Endothelial cell of umbilical vein (primary cell): ENCODE measurements around the gene DHRS1. TPM values are rescaled to one million over a fixed set of nuclear protein-coding genes. Genes with fewer than 3 reads are reported as not detected.

Experiments used
- BruUV-seq: library from RNA; stranded (reverse); fragments of 400-500 nt; replicated peaks from 2 replicates; lab custom pipeline; 2021; lab: Mats Ljungman, UMichigan
- CTCF ChIA-PET: fragments of 300-600, 350-600 bp; sonication (Branson Sonifier 250); formaldehyde crosslinking; loops from one replicate; lab custom pipeline; 2021; ENCODE audit warnings: antibody characterized with exemption, inconsistent platforms; lab: Charles Lee
- POLR2A ChIA-PET: fragments of 300-600, 350-600 bp; sonication (Branson Sonifier 250); formaldehyde crosslinking; loops from one replicate; lab custom pipeline; 2021; ENCODE audit warnings: antibody characterized with exemption, inconsistent platforms; lab: Charles Lee
- DNase-seq: peaks from one replicate; pipeline ENCODE4 v3.0.0-alpha.2; 2011; ENCODE audit warnings: low read depth, low spot score
- FAIRE-seq: peaks from 2 replicates; lab custom pipeline; 2011; peaks lifted over from hg19 to GRCh38; lab: Jason Lieb, UNC
- H2AFZ ChIP-seq: 2 replicates; pipeline ENCODE4 v1.6.0; 2012; ENCODE audit warnings: low read depth, low read length, control low read depth, inconsistent platforms
- H3K27ac ChIP-seq: 2 replicates; pipeline ENCODE4 v1.5.1; 2011; ENCODE audit warnings: low read depth, mild to moderate bottlenecking, control low read depth, low read length, moderate library complexity; ENCODE audit not compliant: insufficient read depth
- H3K27me3 ChIP-seq, 2 experiments: 2 replicates each; pipeline versions ENCODE4 v1.6.0 to v1.6.1; 2011; ENCODE audit warnings: low read length in 2 of 2, mixed read lengths in 1 of 2; ENCODE audit not compliant: control insufficient read depth in 2 of 2, insufficient read depth in 2 of 2
- H3K36me3 ChIP-seq, 2 experiments: 2 replicates in 1 of 2; 3 replicates in 1 of 2; pipeline ENCODE4 v1.5.1; 2011; ENCODE audit warnings: low read length in 2 of 2, mild to moderate bottlenecking in 1 of 2, moderate library complexity in 1 of 2; ENCODE audit not compliant: control insufficient read depth in 2 of 2, insufficient read depth in 2 of 2; ENCODE audit errors: extremely low read depth in 1 of 2
- H3K4me1 ChIP-seq: 3 replicates; pipeline ENCODE4 v1.5.1; 2011; ENCODE audit warnings: mild to moderate bottlenecking, low read length; ENCODE audit not compliant: control insufficient read depth, insufficient read depth; ENCODE audit errors: extremely low read depth
- H3K4me2 ChIP-seq: 2 replicates; pipeline ENCODE4 v1.6.1; 2011; ENCODE audit warnings: low read length, control low read depth, mixed read lengths; ENCODE audit not compliant: insufficient read depth
- H3K4me3 ChIP-seq, 3 experiments: fragments of 200-600 bp in 1 of 3; sonication (generic), shearing (Covaris generic) in 1 of 3; replicated peaks in 1 of 3; 2 replicates each; pipeline ENCODE4 v1.5.1; 2011 to 2016; ENCODE audit warnings: control low read depth in 3 of 3, low read length in 3 of 3, mild to moderate bottlenecking in 2 of 3, inconsistent platforms in 1 of 3, low read depth in 1 of 3, moderate library complexity in 1 of 3; ENCODE audit not compliant: insufficient read depth in 1 of 3
- H3K79me2 ChIP-seq: 2 replicates; pipeline ENCODE4 v1.6.0; 2012; ENCODE audit warnings: low read length, inconsistent platforms; ENCODE audit not compliant: control insufficient read depth, insufficient read depth
- H3K9ac ChIP-seq: replicated peaks from 2 replicates; pipeline ENCODE3; 2011; ENCODE audit warnings: low read length, control low read depth; ENCODE audit not compliant: insufficient read depth; ENCODE audit errors: extremely low read depth
- H3K9me1 ChIP-seq: replicated peaks from 3 replicates; pipeline ENCODE4 v1.6.0; 2011; ENCODE audit warnings: mild to moderate bottlenecking, low read length; ENCODE audit not compliant: control insufficient read depth, insufficient read depth; ENCODE audit errors: extremely low read depth
- H3K9me3 ChIP-seq: replicated peaks from 2 replicates; pipeline ENCODE4 v1.5.1; 2012; ENCODE audit warnings: low read length, inconsistent platforms; ENCODE audit not compliant: control insufficient read depth, insufficient read depth
- H4K20me1 ChIP-seq: replicated peaks from 2 replicates; pipeline ENCODE3; 2011; ENCODE audit warnings: mild to moderate bottlenecking, low read length; ENCODE audit not compliant: control insufficient read depth, insufficient read depth; ENCODE audit errors: extremely low read depth
- CTCF ChIP-seq, 2 donors: IDR thresholded peaks; 1 replicate in 1 of 2; 2 replicates in 1 of 2; pipeline ENCODE4 v1.5.1; 2011; ENCODE audit warnings: low read length in 2 of 2, mild to moderate bottlenecking in 2 of 2, moderate library complexity in 2 of 2, control low read depth in 1 of 2, inconsistent platforms in 1 of 2, low read depth in 1 of 2; ENCODE audit not compliant: insufficient read depth in 1 of 2; ENCODE audit errors: extremely low read depth in 1 of 2
- EZH2 ChIP-seq: IDR thresholded peaks from 2 replicates; pipeline ENCODE4 v1.6.1; 2012; ENCODE audit warnings: borderline replicate concordance, low read depth, mild to moderate bottlenecking, moderate library complexity, low read length, inconsistent platforms; ENCODE audit not compliant: severe bottlenecking
- FOS ChIP-seq: IDR thresholded peaks from 2 replicates; pipeline ENCODE4 v1.6.1; 2011; ENCODE audit warnings: mild to moderate bottlenecking, low read length, moderate library complexity, borderline replicate concordance; ENCODE audit not compliant: insufficient read depth
- GATA2 ChIP-seq: IDR thresholded peaks from 2 replicates; pipeline ENCODE4 v1.7.0; 2011; ENCODE audit warnings: low read depth, mild to moderate bottlenecking, moderate library complexity, mixed read lengths, low read length; ENCODE audit not compliant: insufficient read length, insufficient read depth
- JUN ChIP-seq: IDR thresholded peaks from 2 replicates; pipeline ENCODE4 v1.6.1; 2011; ENCODE audit warnings: borderline replicate concordance, low read depth; ENCODE audit not compliant: insufficient read length, insufficient read depth
- MAX ChIP-seq: IDR thresholded peaks from 2 replicates; pipeline ENCODE4 v1.6.1; 2011; ENCODE audit not compliant: insufficient read depth, insufficient read length
- MYC ChIP-seq: IDR thresholded peaks from one replicate; pipeline ENCODE4 v1.6.1; 2011; ENCODE audit warnings: mild to moderate bottlenecking, low read depth, low read length
- POLR2A ChIP-seq: IDR thresholded peaks from 2 replicates; pipeline ENCODE4 v1.6.1; 2012; ENCODE audit warnings: low read depth, mild to moderate bottlenecking, control low read depth, low read length
- POLR2AphosphoS5 ChIP-seq: IDR thresholded peaks from 2 replicates; pipeline ENCODE4 v1.6.1; 2012; ENCODE audit warnings: low read depth, mild to moderate bottlenecking, control low read depth, low read length, moderate library complexity; ENCODE audit not compliant: insufficient read depth
- dilution Hi-C: fragments of 300-500 bp; cut with MboI; formaldehyde crosslinking; loops from one replicate; pipeline ENCODE4 v1.15.0; 2019; ENCODE audit warnings: low sequenced_read_pairs; ENCODE audit not compliant: extremely low pct_ligation_motif_present
- intact Hi-C: fragments of 100-400 bp; cut with micrococcal nuclease; formaldehyde crosslinking; loops from one replicate; pipeline ENCODE4 v1.10.0; 2022
- polyA plus RNA-seq, 4 experiments: library from polyadenylated mRNA; depleted of rRNA in 3 of 4; stranded (reverse) in 3 of 4; unstranded in 1 of 4; fragments of >200 nt; gene quantifications; 2 replicates each; pipeline versions ENCODE4 v1.2.1 to v1.2.3, GENCODE V29; 2011 to 2012; ENCODE audit warnings: missing spikeins in 1 of 4
- total RNA-seq: library from RNA; stranded (reverse); gene quantifications from 2 replicates; pipeline ENCODE4 v1.2.3, GENCODE V29; 2021

DHRS1 gene
- total and polyA plus RNA-seq, 2 donors (not counting 3 experiments of a cell fraction or from before 2014, with no cell fraction given) = 18.0 to 69.5 TPM

DNA sequence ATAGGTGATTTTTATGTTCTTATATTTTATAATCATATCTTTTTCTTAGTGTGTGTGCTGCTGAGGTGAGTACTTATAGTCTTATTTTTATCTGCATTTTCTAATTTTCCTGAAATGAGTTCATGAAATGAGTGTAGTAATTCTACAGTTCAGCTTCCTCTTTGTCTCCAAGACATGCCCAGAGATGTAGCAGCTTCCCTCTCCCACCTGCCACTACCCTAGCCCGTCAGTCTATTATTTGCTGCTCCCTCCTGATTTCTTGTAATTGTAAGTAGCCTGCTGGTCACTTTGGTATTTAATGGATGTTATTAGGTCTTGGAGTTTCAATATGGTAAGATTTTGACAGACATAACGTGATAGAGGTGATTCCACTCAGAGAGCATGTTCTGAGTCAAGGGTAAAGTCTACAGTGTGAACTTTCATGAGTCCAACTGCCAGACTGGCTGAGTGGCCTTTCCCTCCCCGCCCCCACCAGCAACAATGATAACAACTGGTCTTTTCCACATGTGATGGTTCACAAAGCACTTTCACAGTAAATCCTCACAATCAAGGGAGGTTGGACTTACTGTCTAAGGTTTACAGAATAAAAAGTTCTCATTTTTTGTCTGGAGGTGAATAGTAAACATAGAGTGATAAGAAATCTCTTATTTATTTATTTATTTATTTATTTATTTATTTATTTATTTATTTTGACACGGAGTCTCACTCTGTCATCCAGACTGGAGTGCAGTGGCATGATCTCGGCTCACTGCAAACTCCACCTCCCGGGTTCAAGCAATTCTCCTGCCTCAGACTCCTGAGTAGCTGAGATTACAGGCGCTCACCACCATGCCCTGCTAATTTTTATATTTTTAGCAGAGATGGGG is 44.4 kb upstream of the DHRS1 start:
- intact Hi-C loops (no loop called here), dilution Hi-C loops (no loop called here)
- H4K20me1 ChIP-seq = no peaks in the 10 kb centered on the region
- H3K9me3 ChIP-seq = no peaks in the 10 kb centered on the region
- no peak overlapping the region for H3K27ac ChIP-seq
- ChIA-PET CTCF (interaction anchor here (0.7 to 5.7 kb wide), 4 partner anchors 9 to 87 kb away, joined by 3 to 57 read pairs (median 5); partner anchors contain the start of gene ADCY4), POLR2A (no interaction called here)
- peaks cover 9% of the 10 kb centered on the region for H3K4me1 ChIP-seq
- no peak overlapping the region for H3K4me3 ChIP-seq
- peaks cover 8 to 9% of the 10 kb centered on the region in 2 experiments for H3K27me3 ChIP-seq
- TF ChIP-seq POLR2AphosphoS5 (no peak), EZH2 (no peak), JUN (no peak), POLR2A (no peak), MAX (no peak), MYC (no peak), FOS (no peak), CTCF (IDR thresholded peaks at IDR 0.05; ENCODE audit: extremely low read depth in 1 of 2, insufficient read depth in 1 of 2, low read depth in 1 of 2, low read length in 2 of 2) (no peak), GATA2 (no peak)
- no peak overlapping the region for H2AFZ ChIP-seq
- no peak overlapping the region for H3K4me2 ChIP-seq
- no peak for DNase-seq
- H3K79me2 ChIP-seq = no peaks in the 10 kb centered on the region
- no peak overlapping the region for H3K9ac ChIP-seq
- no peak for FAIRE-seq
- BruUV-seq = no TSS peak
- no peaks in the 10 kb centered on the region for H3K36me3 ChIP-seq
- H3K9me1 ChIP-seq = no peaks in the 10 kb centered on the region
